Adrenal gland (tissue), 5 donors: Measurements from ENCODE around the gene RABGAP1.

Experiments used
- POLR2A ChIP-seq, 2 donors: fragments of 450-650 bp; IDR thresholded peaks; one replicate each; pipeline ENCODE4 v1.6.1; 2017; ENCODE audit warnings: antibody characterized with exemption in 2 of 2, mild to moderate bottlenecking in 2 of 2, moderate library complexity in 1 of 2
- TF ChIP-seq, protein P1 (sequence below), 6 experiments: fragments of 450-650 bp in 4 of 6; fragments of 200-600 bp in 2 of 6; sonication (generic) in 1 of 6; IDR thresholded peaks; 1 replicate in 5 of 6; 2 replicates in 1 of 6; pipeline versions ENCODE4 v1.5.1 to v1.8.0; 2016 to 2021; ENCODE audit warnings: antibody characterized with exemption in 6 of 6, mild to moderate bottlenecking in 2 of 6, moderate library complexity in 1 of 6
- donor health status: DM: no; HTN: no; CAD: no.

DNA sequence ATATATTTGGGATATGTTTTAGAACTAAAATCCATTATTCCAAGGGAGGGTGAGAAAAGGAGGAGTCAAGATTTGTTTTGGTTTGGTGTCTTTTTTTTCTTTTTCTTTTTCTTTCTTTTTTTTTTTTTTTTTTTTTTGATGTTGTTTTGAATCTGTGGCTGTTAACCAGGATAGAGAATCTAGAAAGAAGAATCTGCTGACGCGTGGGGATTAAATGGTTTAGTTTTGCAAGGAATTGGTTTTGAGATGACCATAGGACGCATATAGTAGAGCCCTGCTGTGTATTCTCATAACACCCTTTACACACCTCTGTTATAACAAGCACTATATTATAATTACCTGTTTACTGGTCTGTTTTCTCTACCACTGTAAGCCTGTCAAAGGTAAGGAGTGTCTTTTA, 9.4 kb downstream of the RABGAP1 start:
- TF ChIP-seq, protein P1, sequence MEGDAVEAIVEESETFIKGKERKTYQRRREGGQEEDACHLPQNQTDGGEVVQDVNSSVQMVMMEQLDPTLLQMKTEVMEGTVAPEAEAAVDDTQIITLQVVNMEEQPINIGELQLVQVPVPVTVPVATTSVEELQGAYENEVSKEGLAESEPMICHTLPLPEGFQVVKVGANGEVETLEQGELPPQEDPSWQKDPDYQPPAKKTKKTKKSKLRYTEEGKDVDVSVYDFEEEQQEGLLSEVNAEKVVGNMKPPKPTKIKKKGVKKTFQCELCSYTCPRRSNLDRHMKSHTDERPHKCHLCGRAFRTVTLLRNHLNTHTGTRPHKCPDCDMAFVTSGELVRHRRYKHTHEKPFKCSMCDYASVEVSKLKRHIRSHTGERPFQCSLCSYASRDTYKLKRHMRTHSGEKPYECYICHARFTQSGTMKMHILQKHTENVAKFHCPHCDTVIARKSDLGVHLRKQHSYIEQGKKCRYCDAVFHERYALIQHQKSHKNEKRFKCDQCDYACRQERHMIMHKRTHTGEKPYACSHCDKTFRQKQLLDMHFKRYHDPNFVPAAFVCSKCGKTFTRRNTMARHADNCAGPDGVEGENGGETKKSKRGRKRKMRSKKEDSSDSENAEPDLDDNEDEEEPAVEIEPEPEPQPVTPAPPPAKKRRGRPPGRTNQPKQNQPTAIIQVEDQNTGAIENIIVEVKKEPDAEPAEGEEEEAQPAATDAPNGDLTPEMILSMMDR (IDR thresholded peaks at IDR 0.05) = no peak
- no peak for TF ChIP-seq POLR2A (IDR thresholded peaks at IDR 0.05)
